Endothelial cell of umbilical vein (primary cell): Measurements from ENCODE around the gene DYNC1LI2.

Experiments
- MAX ChIP-seq: IDR thresholded peaks from 2 replicates; pipeline ENCODE4 v1.6.1; 2011; ENCODE audit not compliant: insufficient read depth, insufficient read length
- MYC ChIP-seq: IDR thresholded peaks from one replicate; pipeline ENCODE4 v1.6.1; 2011; ENCODE audit warnings: mild to moderate bottlenecking, low read depth, low read length
- POLR2A ChIP-seq: IDR thresholded peaks from 2 replicates; pipeline ENCODE4 v1.6.1; 2012; ENCODE audit warnings: low read depth, mild to moderate bottlenecking, control low read depth, low read length
- TF ChIP-seq, protein P1 (sequence below), 2 donors: IDR thresholded peaks; 1 replicate in 1 of 2; 2 replicates in 1 of 2; pipeline ENCODE4 v1.5.1; 2011; ENCODE audit warnings: low read length in 2 of 2, mild to moderate bottlenecking in 2 of 2, moderate library complexity in 2 of 2, control low read depth in 1 of 2, inconsistent platforms in 1 of 2, low read depth in 1 of 2; ENCODE audit not compliant: insufficient read depth in 1 of 2; ENCODE audit errors: extremely low read depth in 1 of 2

DNA sequence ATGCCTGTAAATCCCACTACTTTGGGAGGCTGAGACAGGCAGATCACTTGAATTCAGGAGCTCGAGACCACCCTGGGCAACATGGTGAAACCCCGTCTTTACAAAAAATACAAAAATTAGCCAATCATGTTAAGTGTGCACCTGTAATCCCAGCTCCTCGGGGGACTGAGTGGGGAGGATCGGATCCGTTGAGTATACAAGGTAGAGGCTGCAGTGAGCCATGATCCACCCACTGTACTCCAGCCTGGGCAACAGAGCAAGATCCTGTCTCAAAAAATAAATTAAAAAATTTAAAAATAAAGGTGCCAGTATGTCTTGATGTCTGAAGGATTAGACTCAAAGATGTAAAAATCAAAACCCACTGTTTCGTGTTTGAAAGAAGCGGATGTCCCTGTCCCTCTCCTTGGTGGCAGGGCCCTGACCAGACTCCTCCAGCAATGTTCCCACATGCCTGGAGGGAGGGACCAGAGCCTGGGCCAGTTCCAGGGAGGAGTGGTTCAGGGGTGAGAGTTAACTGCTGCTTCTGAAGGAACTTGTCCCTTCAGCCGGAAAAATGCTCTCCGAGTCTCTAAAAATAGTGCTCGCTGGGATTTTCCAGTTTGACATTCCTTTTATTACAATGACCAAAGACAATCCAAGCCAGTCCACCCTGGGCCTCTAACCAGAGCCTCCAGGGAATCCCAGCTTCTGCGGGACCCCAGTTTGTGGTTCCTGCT, 45.5 kb downstream of the DYNC1LI2 start:
- TF ChIP-seq MAX (no peak), POLR2A (no peak), MYC (no peak)
- TF ChIP-seq, protein P1, sequence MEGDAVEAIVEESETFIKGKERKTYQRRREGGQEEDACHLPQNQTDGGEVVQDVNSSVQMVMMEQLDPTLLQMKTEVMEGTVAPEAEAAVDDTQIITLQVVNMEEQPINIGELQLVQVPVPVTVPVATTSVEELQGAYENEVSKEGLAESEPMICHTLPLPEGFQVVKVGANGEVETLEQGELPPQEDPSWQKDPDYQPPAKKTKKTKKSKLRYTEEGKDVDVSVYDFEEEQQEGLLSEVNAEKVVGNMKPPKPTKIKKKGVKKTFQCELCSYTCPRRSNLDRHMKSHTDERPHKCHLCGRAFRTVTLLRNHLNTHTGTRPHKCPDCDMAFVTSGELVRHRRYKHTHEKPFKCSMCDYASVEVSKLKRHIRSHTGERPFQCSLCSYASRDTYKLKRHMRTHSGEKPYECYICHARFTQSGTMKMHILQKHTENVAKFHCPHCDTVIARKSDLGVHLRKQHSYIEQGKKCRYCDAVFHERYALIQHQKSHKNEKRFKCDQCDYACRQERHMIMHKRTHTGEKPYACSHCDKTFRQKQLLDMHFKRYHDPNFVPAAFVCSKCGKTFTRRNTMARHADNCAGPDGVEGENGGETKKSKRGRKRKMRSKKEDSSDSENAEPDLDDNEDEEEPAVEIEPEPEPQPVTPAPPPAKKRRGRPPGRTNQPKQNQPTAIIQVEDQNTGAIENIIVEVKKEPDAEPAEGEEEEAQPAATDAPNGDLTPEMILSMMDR (IDR thresholded peaks at IDR 0.05; ENCODE audit: extremely low read depth in 1 of 2, insufficient read depth in 1 of 2, low read depth in 1 of 2, low read length in 2 of 2), result no peak
